Parathyroid adenoma (tissue), 2 donors: ENCODE results near the gene MFN2.

Experiments
- H2AFZ ChIP-seq: fragments of 300-600 bp; sonication (generic); one replicate; pipeline ENCODE4 v1.7.0; 2017; ENCODE audit warnings: antibody characterized with exemption, mild to moderate bottlenecking
- H3K27ac ChIP-seq: fragments of 300-600 bp; sonication (generic); one replicate; pipeline ENCODE4 v1.7.0; 2017
- H3K27me3 ChIP-seq: fragments of 300-600 bp; sonication (generic); one replicate; pipeline ENCODE4 v1.7.0; 2017; ENCODE audit warnings: low read length; ENCODE audit not compliant: control insufficient read depth, insufficient read depth
- H3K36me3 ChIP-seq: fragments of 300-600 bp; sonication (generic); one replicate; pipeline ENCODE4 v1.7.0; 2017; ENCODE audit warnings: low read length; ENCODE audit not compliant: control insufficient read depth, insufficient read depth
- H3K4me1 ChIP-seq: fragments of 300-600 bp; sonication (generic); one replicate; pipeline ENCODE4 v1.7.0; 2017; ENCODE audit warnings: control low read depth
- H3K4me2 ChIP-seq: fragments of 300-600 bp; sonication (generic); one replicate; pipeline ENCODE4 v1.7.0; 2017; ENCODE audit warnings: low read length
- H3K4me3 ChIP-seq: fragments of 300-600 bp; sonication (generic); one replicate; pipeline ENCODE4 v1.7.0; 2017; ENCODE audit warnings: low read depth, low read length
- H3K79me2 ChIP-seq: fragments of 300-600 bp; sonication (generic); one replicate; pipeline ENCODE4 v1.7.0; 2017; ENCODE audit warnings: control low read depth
- H3K9ac ChIP-seq: fragments of 300-600 bp; sonication (generic); one replicate; pipeline ENCODE4 v1.7.0; 2017; ENCODE audit warnings: mild to moderate bottlenecking
- H3K9me3 ChIP-seq: fragments of 300-600 bp; sonication (generic); one replicate; pipeline ENCODE4 v1.7.0; 2017; ENCODE audit warnings: low read length; ENCODE audit not compliant: control insufficient read depth
- TF ChIP-seq, protein P1 (sequence below): fragments of 300-600 bp; sonication (generic); IDR thresholded peaks from one replicate; pipeline ENCODE4 v1.7.0; 2017; ENCODE audit warnings: antibody characterized with exemption, mild to moderate bottlenecking
- donor health status: primary hyperparathyroidism.

Gene MFN2

DNA sequence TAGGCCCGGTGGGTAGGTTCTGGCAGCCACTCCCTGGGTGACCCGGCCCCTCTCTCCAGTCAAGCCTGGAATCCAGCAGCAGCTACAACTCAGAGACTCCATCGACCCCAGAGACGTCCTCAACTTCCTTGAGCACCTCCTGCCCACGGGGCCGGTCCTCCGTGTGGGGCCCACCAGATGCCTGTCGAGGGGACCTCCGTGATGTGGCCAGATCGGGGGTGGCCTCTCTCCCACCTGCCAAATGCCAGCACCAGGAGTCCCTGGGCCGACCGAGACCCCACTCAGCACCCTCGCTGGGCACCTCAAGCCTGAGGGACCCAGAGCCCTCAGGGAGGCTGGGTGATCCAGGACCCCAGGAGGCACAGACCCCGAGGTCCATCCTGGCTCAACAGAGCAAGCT is 41.8 kb downstream of the MFN2 start:
- no peaks in the 10 kb centered on the region for H3K79me2 ChIP-seq
- no peaks in the 10 kb centered on the region for H3K27me3 ChIP-seq
- H3K9ac ChIP-seq: no peak overlapping the region
- no peaks in the 10 kb centered on the region for H3K9me3 ChIP-seq
- H3K4me2 ChIP-seq: no peak overlapping the region
- TF ChIP-seq, protein P1, sequence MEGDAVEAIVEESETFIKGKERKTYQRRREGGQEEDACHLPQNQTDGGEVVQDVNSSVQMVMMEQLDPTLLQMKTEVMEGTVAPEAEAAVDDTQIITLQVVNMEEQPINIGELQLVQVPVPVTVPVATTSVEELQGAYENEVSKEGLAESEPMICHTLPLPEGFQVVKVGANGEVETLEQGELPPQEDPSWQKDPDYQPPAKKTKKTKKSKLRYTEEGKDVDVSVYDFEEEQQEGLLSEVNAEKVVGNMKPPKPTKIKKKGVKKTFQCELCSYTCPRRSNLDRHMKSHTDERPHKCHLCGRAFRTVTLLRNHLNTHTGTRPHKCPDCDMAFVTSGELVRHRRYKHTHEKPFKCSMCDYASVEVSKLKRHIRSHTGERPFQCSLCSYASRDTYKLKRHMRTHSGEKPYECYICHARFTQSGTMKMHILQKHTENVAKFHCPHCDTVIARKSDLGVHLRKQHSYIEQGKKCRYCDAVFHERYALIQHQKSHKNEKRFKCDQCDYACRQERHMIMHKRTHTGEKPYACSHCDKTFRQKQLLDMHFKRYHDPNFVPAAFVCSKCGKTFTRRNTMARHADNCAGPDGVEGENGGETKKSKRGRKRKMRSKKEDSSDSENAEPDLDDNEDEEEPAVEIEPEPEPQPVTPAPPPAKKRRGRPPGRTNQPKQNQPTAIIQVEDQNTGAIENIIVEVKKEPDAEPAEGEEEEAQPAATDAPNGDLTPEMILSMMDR: no peak
- H3K36me3 ChIP-seq: no peaks in the 10 kb centered on the region
- no peak overlapping the region for H3K27ac ChIP-seq
- no peak overlapping the region for H2AFZ ChIP-seq
- H3K4me1 ChIP-seq: no peaks in the 10 kb centered on the region
- no peak overlapping the region for H3K4me3 ChIP-seq

- TF ChIP-seq, protein P1: no peak
- Histone ChIP-seq H3K79me2 (no peaks in the 10 kb centered on the region), H3K27ac (no peak overlapping the region), H3K4me3 (no peak overlapping the region), H3K36me3 (no peaks in the 10 kb centered on the region), H3K27me3 (no peaks in the 10 kb centered on the region), H3K9ac (no peak overlapping the region), H3K9me3 (no peaks in the 10 kb centered on the region), H3K4me1 (peaks cover 2% of the 10 kb centered on the region), H3K4me2 (no peak overlapping the region), H2AFZ (no peak overlapping the region)
Measured at GRCh38 chr1:12026586-12026985, 46.3 kb downstream of the MFN2 start.

GRCh38 chr1:12028248-12028647 is 48.0 kb downstream of the MFN2 start:
- H3K9ac ChIP-seq: no peak overlapping the region
- TF ChIP-seq, protein P1: no peak
- H3K79me2 ChIP-seq: no peaks in the 10 kb centered on the region
- H3K4me3 ChIP-seq: no peak overlapping the region
- peaks cover 2% of the 10 kb centered on the region for H3K4me1 ChIP-seq
- H3K27me3 ChIP-seq: no peaks in the 10 kb centered on the region
- H2AFZ ChIP-seq: no peak overlapping the region
- peak overlapping the region; percentile 53 for H3K27ac ChIP-seq
- H3K36me3 ChIP-seq: no peaks in the 10 kb centered on the region
- no peak overlapping the region for H3K4me2 ChIP-seq
- no peaks in the 10 kb centered on the region for H3K9me3 ChIP-seq

- H3K27ac ChIP-seq: peak overlapping the region; percentile 53
- H3K4me1 ChIP-seq: peaks cover 2% of the 10 kb centered on the region
- no peak overlapping the region for H3K4me2 ChIP-seq
- no peak overlapping the region for H3K4me3 ChIP-seq
- TF ChIP-seq, protein P1: no peak
- H3K36me3 ChIP-seq: no peaks in the 10 kb centered on the region
- H3K9me3 ChIP-seq: no peaks in the 10 kb centered on the region
- no peaks in the 10 kb centered on the region for H3K79me2 ChIP-seq
- H2AFZ ChIP-seq: no peak overlapping the region
- H3K9ac ChIP-seq: no peak overlapping the region
- H3K27me3 ChIP-seq: no peaks in the 10 kb centered on the region
Measured at GRCh38 chr1:12028957-12029511, 48.8 kb downstream of the MFN2 start.

GRCh38 chr1:12029720-12030339 is 49.6 kb downstream of the MFN2 start:
- TF ChIP-seq, protein P1: no peak
- Histone ChIP-seq H3K4me3 (no peak overlapping the region), H3K9ac (no peak overlapping the region), H3K4me1 (peaks cover 2% of the 10 kb centered on the region), H2AFZ (no peak overlapping the region), H3K4me2 (no peak overlapping the region), H3K36me3 (no peaks in the 10 kb centered on the region), H3K27ac (no peak overlapping the region), H3K79me2 (no peaks in the 10 kb centered on the region), H3K27me3 (no peaks in the 10 kb centered on the region), H3K9me3 (no peaks in the 10 kb centered on the region)
